H9 (cell line): ENCODE measurements around the gene PRKCD. TPM values are rescaled to one million over a fixed set of nuclear protein-coding genes. Genes with fewer than 3 reads are reported as not detected.

ENCODE experiments used
- DNase-seq: peaks from one replicate; pipeline ENCODE4 v3.0.0-alpha.2; 2017
- H2AFZ ChIP-seq: one replicate; pipeline ENCODE4 v1.6.1; 2013; ENCODE audit warnings: mild to moderate bottlenecking, low read length, control low read depth, moderate library complexity
- H2AK5ac ChIP-seq: 2 replicates; pipeline ENCODE4 v1.6.1; 2013; ENCODE audit warnings: low read length, control low read depth, mixed read lengths; ENCODE audit not compliant: insufficient read length
- H2BK120ac ChIP-seq: one replicate; pipeline ENCODE4 v1.6.1; 2013; ENCODE audit warnings: low read depth, mild to moderate bottlenecking, low read length, control low read depth, inconsistent platforms; ENCODE audit not compliant: poor library complexity, severe bottlenecking
- H2BK12ac ChIP-seq: 2 replicates; pipeline ENCODE4 v1.6.1; 2013; ENCODE audit warnings: low read length, control low read depth, mixed read lengths, low read depth; ENCODE audit not compliant: insufficient read length
- H2BK15ac ChIP-seq: 2 replicates; pipeline ENCODE4 v1.6.1; 2013; ENCODE audit warnings: low read depth, low read length, control low read depth
- H2BK20ac ChIP-seq: one replicate; pipeline ENCODE4 v1.6.1; 2013; ENCODE audit warnings: low read depth, mild to moderate bottlenecking, low read length, control low read depth, inconsistent platforms; ENCODE audit not compliant: poor library complexity, severe bottlenecking
- H2BK5ac ChIP-seq: 2 replicates; pipeline ENCODE4 v1.6.1; 2013; ENCODE audit warnings: low read length, control low read depth, mixed read lengths; ENCODE audit not compliant: insufficient read length
- H3K14ac ChIP-seq: 2 replicates; pipeline ENCODE4 v1.6.1; 2013; ENCODE audit warnings: low read length, control low read depth; ENCODE audit not compliant: insufficient read depth
- H3K18ac ChIP-seq: 2 replicates; pipeline ENCODE4 v1.6.1; 2013; ENCODE audit warnings: low read depth, mild to moderate bottlenecking, mixed read lengths, low read length, control low read depth; ENCODE audit not compliant: insufficient read length
- H3K23ac ChIP-seq: 2 replicates; pipeline ENCODE4 v1.6.1; 2013; ENCODE audit warnings: low read length, control low read depth, mixed read lengths, low read depth; ENCODE audit not compliant: insufficient read length
- H3K23me2 ChIP-seq: 2 replicates; pipeline ENCODE4 v1.6.1; 2013; ENCODE audit warnings: low read depth, mild to moderate bottlenecking, mixed read lengths, low read length, control low read depth; ENCODE audit not compliant: insufficient read length, poor library complexity, severe bottlenecking
- H3K27ac ChIP-seq: 2 replicates; pipeline ENCODE4 v1.5.1; 2013; ENCODE audit warnings: low read length, control low read depth, mixed read lengths, low read depth; ENCODE audit not compliant: insufficient read length
- H3K27me3 ChIP-seq: 2 replicates; pipeline ENCODE4 v1.6.1; 2013; ENCODE audit warnings: low read length, control low read depth, inconsistent platforms; ENCODE audit not compliant: insufficient read depth
- H3K4ac ChIP-seq: 2 replicates; pipeline ENCODE4 v1.6.1; 2013; ENCODE audit warnings: low read depth, mild to moderate bottlenecking, control low read depth, inconsistent platforms, low read length, moderate library complexity
- H3K4me1 ChIP-seq: 2 replicates; pipeline ENCODE4 v1.6.1; 2013; ENCODE audit warnings: low read length, control low read depth, inconsistent platforms; ENCODE audit not compliant: insufficient read depth
- H3K4me2 ChIP-seq: 2 replicates; pipeline ENCODE4 v1.6.1; 2013; ENCODE audit warnings: low read length, control low read depth, mixed read lengths; ENCODE audit not compliant: insufficient read length, insufficient read depth
- H3K56ac ChIP-seq: 2 replicates; pipeline ENCODE4 v1.6.1; 2013; ENCODE audit warnings: low read depth, mild to moderate bottlenecking, mixed read lengths, low read length, control low read depth; ENCODE audit not compliant: insufficient read length
- H3K79me1 ChIP-seq: 2 replicates; pipeline ENCODE4 v1.6.1; 2013; ENCODE audit warnings: low read depth, mild to moderate bottlenecking, moderate library complexity, low read length, control low read depth, inconsistent platforms; ENCODE audit not compliant: insufficient read depth, poor library complexity, severe bottlenecking
- H3K79me2 ChIP-seq: 2 replicates; pipeline ENCODE4 v1.6.1; 2013; ENCODE audit warnings: low read length, control low read depth, inconsistent platforms; ENCODE audit not compliant: insufficient read depth
- H3K9ac ChIP-seq: 2 replicates; pipeline ENCODE4 v1.6.1; 2013; ENCODE audit warnings: low read length, control low read depth, mixed read lengths; ENCODE audit not compliant: insufficient read length; ENCODE audit errors: extremely low read depth
- H3K9me3 ChIP-seq: one replicate; pipeline ENCODE4 v1.6.1; 2013; ENCODE audit warnings: low read depth, low read length, inconsistent platforms; ENCODE audit not compliant: control insufficient read depth
- H3T11ph ChIP-seq: one replicate; pipeline ENCODE4 v1.6.1; 2013; ENCODE audit warnings: mild to moderate bottlenecking, low read length, control low read depth, inconsistent platforms
- H4K20me1 ChIP-seq: one replicate; pipeline ENCODE4 v1.6.1; 2013; ENCODE audit not compliant: control insufficient read depth, insufficient read length, insufficient read depth
- H4K5ac ChIP-seq: 2 replicates; pipeline ENCODE4 v1.6.1; 2013; ENCODE audit warnings: low read depth, mild to moderate bottlenecking, mixed read lengths, low read length, control low read depth; ENCODE audit not compliant: insufficient read length
- H4K8ac ChIP-seq: replicated peaks from 2 replicates; pipeline ENCODE4 v1.6.1; 2013; ENCODE audit warnings: low read length, control low read depth, mixed read lengths, low read depth; ENCODE audit not compliant: insufficient read length
- H4K91ac ChIP-seq: 2 replicates; pipeline ENCODE4 v1.6.1; 2013; ENCODE audit warnings: low read depth, mild to moderate bottlenecking, moderate library complexity, mixed read lengths, low read length, control low read depth; ENCODE audit not compliant: insufficient read length
- H3K27ac Mint-ChIP-seq, 3 experiments: 2 replicates in 2 of 3; 3 replicates in 1 of 3; pipeline ENCODE4 v1.8.0; 2020 to 2021; ENCODE audit warnings: mixed read lengths in 3 of 3, mild to moderate bottlenecking in 1 of 3, moderate library complexity in 1 of 3
- H3K27me3 Mint-ChIP-seq: 2 replicates; pipeline ENCODE4 v1.8.0; 2021; ENCODE audit warnings: low read depth, mild to moderate bottlenecking, moderate library complexity, mixed read lengths
- H3K36me3 Mint-ChIP-seq, 3 experiments: 2 replicates in 2 of 3; 3 replicates in 1 of 3; pipeline ENCODE4 v1.8.0; 2020 to 2021; ENCODE audit warnings: low read depth in 3 of 3, mixed read lengths in 3 of 3; ENCODE audit not compliant: insufficient read depth in 1 of 3
- H3K4me1 Mint-ChIP-seq, 2 experiments: 2 replicates each; pipeline ENCODE4 v1.8.0; 2020; ENCODE audit warnings: mixed read lengths in 2 of 2
- H3K4me3 Mint-ChIP-seq, 2 experiments: 2 replicates in 1 of 2; 3 replicates in 1 of 2; pipeline ENCODE4 v1.8.0; 2020 to 2021; ENCODE audit warnings: mild to moderate bottlenecking in 2 of 2, mixed read lengths in 2 of 2, moderate library complexity in 1 of 2
- H3K9me3 Mint-ChIP-seq, 2 experiments: 2 replicates in 1 of 2; 3 replicates in 1 of 2; pipeline ENCODE4 v1.8.0; 2020; ENCODE audit warnings: mild to moderate bottlenecking in 2 of 2, mixed read lengths in 2 of 2, moderate library complexity in 1 of 2
- CTCF ChIP-seq: fragments of 200-600 bp; sonication (generic); conservative IDR thresholded peaks from 3 replicates; pipeline ENCODE4 v1.8.0; 2021; ENCODE audit warnings: antibody characterized with exemption, mild to moderate bottlenecking
- WGBS: extraction: QIAGEN DNeasy Blood & Tissue Kit; methylation state at CpG from one replicate; pipeline ENCODE4 v1.1.7; 2013; ENCODE audit warnings: missing lambda C conversion rate, low lambda C conversion rate, mixed read lengths; ENCODE audit not compliant: insufficient read length; ENCODE audit errors: extremely low coverage; 5-methylcytosine and 5-hydroxymethylcytosine counted together
- total RNA-seq: library from RNA; stranded (reverse); gene quantifications from 2 replicates; pipeline ENCODE4 v1.2.1, GENCODE V29; 2021

Gene PRKCD
- total RNA-seq, 1 experiment from 2014 or later = 23.7 TPM

- Histone ChIP-seq H2BK12ac (no peak overlapping the region), H3T11ph (no peak overlapping the region), H2AK5ac (no peak overlapping the region), H3K9me3 (no peaks in the 10 kb centered on the region), H4K5ac (no peak overlapping the region), H3K14ac (no peak overlapping the region), H2AFZ (no peak overlapping the region), H3K79me2 (no peaks in the 10 kb centered on the region), H2BK15ac (no peak overlapping the region), H3K9ac (no peak overlapping the region), H4K20me1 (no peaks in the 10 kb centered on the region), H3K27me3 (no peaks in the 10 kb centered on the region), H3K4ac (no peak overlapping the region), H3K18ac (no peak overlapping the region), H3K4me2 (no peak overlapping the region), H3K23me2 (no peaks in the 10 kb centered on the region), H3K23ac (no peak overlapping the region), H3K4me1 (no peaks in the 10 kb centered on the region), H3K27ac (no peak overlapping the region), H4K8ac (no peak overlapping the region), H2BK120ac (no peak overlapping the region), H3K79me1 (no peaks in the 10 kb centered on the region), H2BK5ac (no peak overlapping the region), H4K91ac (no peak overlapping the region), H3K56ac (no peak overlapping the region), H2BK20ac (no peak overlapping the region)
- Mint-ChIP-seq H3K27ac (no peak overlapping the region), H3K4me1 (peaks cover 6 to 8% of the 10 kb centered on the region in 2 experiments), H3K27me3 (peaks cover 3% of the 10 kb centered on the region; the same call in 1 of the 2 replicates), H3K36me3 (no peaks in the 10 kb centered on the region), H3K4me3 (no peak overlapping the region), H3K9me3 (no peaks in the 10 kb centered on the region)
- no CpG with 5 or more reads among the region's 7 CpGs for WGBS
- DNase-seq = no peak
- no peak for TF ChIP-seq CTCF
These were observed 14.6 kb upstream of the PRKCD start for GRCh38 chr3:53146319-53146891.
